Measurements from ENCODE around the gene MED26. TPM values are rescaled to one million over a fixed set of nuclear protein-coding genes. Genes with fewer than 3 reads are reported as not detected.

MED26 gene
- total RNA-seq, 4 donors from 2014 or later: 5.4 to 13.9 (median 8.9) TPM

DNA sequence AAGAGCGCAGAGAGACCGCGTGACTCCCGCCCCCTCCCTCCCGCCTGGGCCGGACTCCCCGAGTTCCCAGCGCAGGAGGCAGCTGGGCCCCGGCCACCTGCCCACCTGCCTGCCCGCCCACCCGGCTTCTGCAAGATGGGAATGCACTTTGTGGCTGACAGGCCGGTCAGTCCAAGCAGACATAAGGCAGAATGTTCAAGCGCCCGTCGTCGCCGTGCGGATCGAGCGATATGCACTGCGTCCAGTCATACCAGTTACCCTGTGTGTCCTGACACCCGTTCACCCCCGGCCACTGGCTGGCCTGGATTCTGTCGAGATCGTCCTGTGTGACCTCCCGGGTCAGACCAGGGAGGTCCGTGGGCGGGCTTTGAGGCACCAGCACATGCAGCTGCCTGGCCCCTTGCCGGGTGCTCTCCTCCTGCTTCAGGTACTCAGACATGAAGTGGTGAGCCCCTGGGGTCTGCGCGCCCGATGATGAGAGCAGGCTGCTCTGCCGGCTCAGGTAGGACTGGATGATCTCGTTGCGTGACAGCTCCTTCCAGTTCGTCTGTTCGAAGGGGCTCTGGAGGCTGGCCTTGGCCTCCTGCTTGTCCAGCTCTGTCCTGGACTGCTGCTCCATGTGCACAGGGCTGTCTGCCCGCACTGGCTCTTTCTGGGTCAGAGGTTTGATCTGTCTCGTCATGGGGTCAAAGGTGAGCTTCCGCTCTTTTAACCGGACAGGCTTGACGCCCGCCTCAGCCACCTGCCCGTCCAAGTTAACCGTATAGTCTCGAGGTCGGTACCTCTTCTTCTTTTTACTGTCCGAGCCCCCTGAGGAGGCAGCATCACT lies 51.9 kb downstream of the MED26 start:
- Histone ChIP-seq H3K36me3 (peaks cover 0 to 39% (median 0%) of the 10 kb centered on the region in 3 donors), H3K27ac (no peak overlapping the region), H3K9me3 (no peaks in the 10 kb centered on the region), H3K4me1 (peaks cover 0 to 29% (median 21%) of the 10 kb centered on the region in 4 donors), H3K4me3 (no peak overlapping the region), H3K27me3 (no peaks in the 10 kb centered on the region)
- DNase-seq: no peak
- TF ChIP-seq, protein P1, sequence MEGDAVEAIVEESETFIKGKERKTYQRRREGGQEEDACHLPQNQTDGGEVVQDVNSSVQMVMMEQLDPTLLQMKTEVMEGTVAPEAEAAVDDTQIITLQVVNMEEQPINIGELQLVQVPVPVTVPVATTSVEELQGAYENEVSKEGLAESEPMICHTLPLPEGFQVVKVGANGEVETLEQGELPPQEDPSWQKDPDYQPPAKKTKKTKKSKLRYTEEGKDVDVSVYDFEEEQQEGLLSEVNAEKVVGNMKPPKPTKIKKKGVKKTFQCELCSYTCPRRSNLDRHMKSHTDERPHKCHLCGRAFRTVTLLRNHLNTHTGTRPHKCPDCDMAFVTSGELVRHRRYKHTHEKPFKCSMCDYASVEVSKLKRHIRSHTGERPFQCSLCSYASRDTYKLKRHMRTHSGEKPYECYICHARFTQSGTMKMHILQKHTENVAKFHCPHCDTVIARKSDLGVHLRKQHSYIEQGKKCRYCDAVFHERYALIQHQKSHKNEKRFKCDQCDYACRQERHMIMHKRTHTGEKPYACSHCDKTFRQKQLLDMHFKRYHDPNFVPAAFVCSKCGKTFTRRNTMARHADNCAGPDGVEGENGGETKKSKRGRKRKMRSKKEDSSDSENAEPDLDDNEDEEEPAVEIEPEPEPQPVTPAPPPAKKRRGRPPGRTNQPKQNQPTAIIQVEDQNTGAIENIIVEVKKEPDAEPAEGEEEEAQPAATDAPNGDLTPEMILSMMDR (IDR thresholded peaks at IDR 0.05): no peak
- TF ChIP-seq POLR2A (IDR thresholded peaks at IDR 0.05): no peak

DNA sequence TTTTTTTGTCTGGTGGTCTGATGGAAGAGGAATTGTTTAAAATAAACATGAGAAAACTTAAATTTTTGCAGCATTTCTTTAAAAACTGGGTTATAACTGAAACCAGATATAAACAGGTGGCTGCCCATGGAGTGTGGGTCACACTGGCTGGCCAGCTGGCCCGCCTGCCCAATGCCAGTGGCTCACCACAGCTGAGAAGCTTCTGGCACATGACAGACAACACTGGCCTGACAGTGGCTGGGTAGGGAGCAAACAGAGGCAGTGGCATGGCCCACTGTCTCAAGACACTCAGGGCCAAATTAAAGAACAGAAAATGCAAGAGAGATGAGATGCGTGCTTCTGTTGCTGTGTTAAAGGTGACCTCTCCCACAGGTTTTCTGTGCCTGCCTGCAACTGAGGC lies 52.7 kb downstream of the MED26 start:
- no peaks in the 10 kb centered on the region for H3K27me3 ChIP-seq

DNA sequence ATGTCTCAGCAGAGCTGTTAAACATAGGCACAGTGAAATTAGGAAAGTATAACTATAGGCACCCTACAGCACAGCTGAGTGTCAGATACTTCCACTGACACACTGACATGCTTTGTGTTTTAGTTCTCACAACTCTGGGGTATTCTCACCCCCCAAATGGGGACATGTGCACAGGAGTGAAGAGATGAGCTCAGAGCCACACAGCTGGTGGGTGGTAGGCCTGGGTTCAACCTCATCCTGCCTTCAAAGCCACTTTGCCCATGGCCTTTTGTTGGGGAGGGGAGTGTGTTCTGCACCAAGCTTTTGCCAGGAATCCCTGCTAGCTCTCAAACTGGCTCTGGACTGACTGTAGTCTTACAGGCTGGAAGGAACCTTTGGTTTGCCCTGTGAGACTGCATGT lies 54.1 kb downstream of the MED26 start:
- H3K27me3 ChIP-seq: no peaks in the 10 kb centered on the region
- peak overlapping the region in 2 of 4 donors; percentile 91 to 92 for H3K27ac ChIP-seq
- peaks cover 0 to 30% (median 20%) of the 10 kb centered on the region in 4 donors for H3K4me1 ChIP-seq
- TF ChIP-seq, protein P1 (IDR thresholded peaks at IDR 0.05): no peak
- TF ChIP-seq POLR2A (IDR thresholded peaks at IDR 0.05): no peak
- H3K4me3 ChIP-seq: peak overlapping the region in 2 of 4 donors; percentile 94 to 98
- no peaks in the 10 kb centered on the region for H3K9me3 ChIP-seq
- DNase-seq: no peak
- peaks cover 0 to 47% (median 0%) of the 10 kb centered on the region in 3 donors for H3K36me3 ChIP-seq

More for the DNA sequence above, 52.7 kb downstream of the MED26 start:
- DNase-seq: no peak
- peaks cover 0 to 30% (median 23%) of the 10 kb centered on the region in 4 donors for H3K4me1 ChIP-seq
- no peak overlapping the region for H3K27ac ChIP-seq
- TF ChIP-seq POLR2A (IDR thresholded peaks at IDR 0.05): no peak
- TF ChIP-seq, protein P1 (IDR thresholded peaks at IDR 0.05): no peak
- no peak overlapping the region for H3K4me3 ChIP-seq
- no peaks in the 10 kb centered on the region for H3K9me3 ChIP-seq
- peaks cover 0 to 39% (median 0%) of the 10 kb centered on the region in 3 donors for H3K36me3 ChIP-seq

DNA sequence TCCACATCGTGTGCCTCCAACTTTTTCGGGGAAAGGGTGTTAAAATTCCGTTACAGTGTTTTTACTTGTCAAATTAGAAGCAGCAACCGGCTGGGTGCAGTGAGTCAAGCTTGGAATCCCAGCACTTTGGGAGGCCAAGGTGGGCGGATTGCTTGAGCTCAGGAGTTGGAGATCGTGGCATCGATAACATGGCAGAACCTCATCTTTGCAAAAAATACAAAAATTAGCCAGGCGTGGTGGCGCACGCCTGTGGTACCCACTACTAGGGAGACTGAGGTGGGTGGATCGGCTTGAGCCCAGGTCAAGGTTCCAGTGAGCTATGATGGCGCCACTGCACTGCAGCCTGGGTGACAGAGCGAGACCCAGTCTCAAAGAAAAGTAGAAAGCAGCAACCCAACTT lies 54.7 kb downstream of the MED26 start:
- peaks cover 0 to 30% (median 20%) of the 10 kb centered on the region in 4 donors for H3K4me1 ChIP-seq

DNA sequence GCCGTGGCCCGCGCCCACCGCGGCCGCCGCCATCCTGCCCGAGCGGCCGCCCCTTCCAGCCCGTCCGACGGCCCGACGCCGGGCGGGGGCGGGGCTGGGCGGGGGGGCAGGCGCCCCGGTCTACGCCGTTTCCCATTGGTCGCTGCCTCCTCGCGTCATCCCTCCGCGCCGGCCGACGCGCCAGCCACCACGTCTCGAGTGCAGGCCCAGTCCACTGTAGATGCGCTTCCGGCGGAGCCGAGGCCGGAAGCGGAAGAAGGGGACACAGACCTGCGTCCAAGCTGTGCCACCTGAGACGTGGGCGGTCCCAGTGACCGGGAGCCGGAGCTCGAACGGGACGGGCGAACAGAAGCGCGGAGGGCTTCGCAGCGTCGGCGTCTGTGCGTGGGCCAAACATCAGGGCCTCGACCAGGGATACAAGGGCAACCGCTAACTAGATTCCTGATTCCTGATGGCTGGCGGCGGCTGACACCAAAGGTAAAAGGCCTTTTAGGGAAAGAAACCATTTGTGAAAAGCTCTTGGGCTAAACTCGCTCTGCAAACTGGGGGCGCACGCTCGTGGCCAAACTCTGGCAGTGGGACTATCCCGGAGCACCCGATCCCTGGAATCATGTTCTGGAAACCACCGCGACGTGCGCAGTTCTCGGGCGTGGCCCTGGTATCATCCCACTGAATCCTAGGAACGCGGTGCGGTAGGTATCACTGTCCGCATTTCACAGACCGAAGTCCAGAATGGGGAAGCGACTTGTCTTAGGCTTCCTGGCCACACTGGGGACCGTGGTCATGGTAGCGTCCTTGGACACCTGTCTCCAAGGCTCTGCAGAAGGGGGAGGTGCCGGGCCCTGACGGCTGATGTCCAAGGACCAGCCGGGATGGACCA lies 55.4 kb downstream of the MED26 start, which contains the start of gene SLC35E1:
SLC35E1 (minus strand) TSS at position 84 of the 880 bp plus-strand sequence; CDS start at position 33, 51 bp downstream.
- Histone ChIP-seq H3K4me3 (peak within 1 kb of the TSS; percentile 69 to 98 (median 88)), H3K36me3 (peaks cover 0 to 46% (median 0%) of the 10 kb centered on the region in 3 donors), H3K27me3 (no peaks in the 10 kb centered on the region), H3K4me1 (peaks cover 0 to 30% (median 20%) of the 10 kb centered on the region in 4 donors), H3K9me3 (no peaks in the 10 kb centered on the region), H3K27ac (peak within 1 kb of the TSS; percentile 82 to 92 (median 90))
- peak; percentile 73 to 83 for TF ChIP-seq POLR2A (IDR thresholded peaks at IDR 0.05)
- TF ChIP-seq, protein P1 (IDR thresholded peaks at IDR 0.05): peak in 1 of 6 experiments; percentile 3
- peak; percentile 93 to 97 (median 97) for DNase-seq

More for the DNA sequence above, 54.7 kb downstream of the MED26 start:
- no peaks in the 10 kb centered on the region for H3K9me3 ChIP-seq
- DNase-seq: no peak
- H3K4me3 ChIP-seq: peak overlapping the region; percentile 69 to 98 (median 88)
- peaks cover 0 to 46% (median 0%) of the 10 kb centered on the region in 3 donors for H3K36me3 ChIP-seq
- peak overlapping the region; percentile 82 to 92 (median 90) for H3K27ac ChIP-seq
- no peak for TF ChIP-seq POLR2A (IDR thresholded peaks at IDR 0.05)
- TF ChIP-seq, protein P1 (IDR thresholded peaks at IDR 0.05): no peak
- no peaks in the 10 kb centered on the region for H3K27me3 ChIP-seq
